Large intestine (tissue), 12 donors: Measurements from ENCODE around the gene STXBP1. TPM values are rescaled to one million over a fixed set of nuclear protein-coding genes. Genes with fewer than 3 reads are reported as not detected.

Experiments used
- DNase-seq, 2 donors: peaks; one replicate each; pipeline versions ENCODE4 v3.0.0 to v3.0.0-alpha.2; 2013
- H3K27ac ChIP-seq: one replicate; pipeline ENCODE4 v1.5.1; 2013; ENCODE audit warnings: low read length
- H3K27me3 ChIP-seq: 2 replicates; pipeline ENCODE4 v1.6.1; 2013; ENCODE audit warnings: low read length; ENCODE audit not compliant: control insufficient read depth, insufficient read depth
- H3K36me3 ChIP-seq: 2 replicates; pipeline ENCODE4 v1.6.1; 2013; ENCODE audit warnings: low read length; ENCODE audit not compliant: control insufficient read depth, insufficient read depth
- H3K4me1 ChIP-seq: one replicate; pipeline ENCODE4 v1.6.1; 2013; ENCODE audit warnings: low read length; ENCODE audit not compliant: control insufficient read depth, insufficient read depth
- H3K4me3 ChIP-seq: one replicate; pipeline ENCODE4 v1.5.1; 2013; ENCODE audit warnings: low read length
- H3K9me3 ChIP-seq: one replicate; pipeline ENCODE4 v1.6.1; 2013; ENCODE audit warnings: mild to moderate bottlenecking, low read depth, low read length, moderate library complexity; ENCODE audit not compliant: control insufficient read depth
- WGBS: methylation state at CpG from one replicate; pipeline ENCODE4 v1.1.5; 2013; ENCODE audit warnings: low lambda C conversion rate; ENCODE audit not compliant: insufficient coverage; 5-methylcytosine and 5-hydroxymethylcytosine counted together
- long read RNA-seq, 11 donors: transcript quantifications; one replicate each; lab custom pipeline, GENCODE V29; 2026
- polyA plus RNA-seq: library from polyadenylated mRNA; unstranded; fragments of 120-200 nt; gene quantifications from one replicate; pipeline ENCODE4 v1.2.1, GENCODE V29; 2013

The STXBP1 gene
- polyA plus RNA-seq = 32.2 TPM
- long read RNA-seq, donor 1, transcript STXBP1-212 (1 exons, 2,582 nt) = major isoform, 8 of 8 reads
- long read RNA-seq, donor 1, partial matches to known transcripts = 0 of 8 reads
- long read RNA-seq, donor 1, other reads (novel, unspliced or antisense) = 0 of 8 reads
- long read RNA-seq, donor 2, transcript STXBP1-212 (1 exons, 2,582 nt) = major isoform, 13 of 14 reads
- long read RNA-seq, donor 2, partial matches to known transcripts = 0 of 14 reads
- long read RNA-seq, donor 2, other reads (novel, unspliced or antisense) = 0 of 14 reads
- long read RNA-seq, donor 3 = 0 reads
- long read RNA-seq, donor 4 = 0 reads
- long read RNA-seq, donor 5, transcript STXBP1-212 (1 exons, 2,582 nt) = major isoform, 6 of 8 reads
- long read RNA-seq, donor 5, partial matches to known transcripts = 0 of 8 reads
- long read RNA-seq, donor 5, other reads (novel, unspliced or antisense) = 0 of 8 reads
- long read RNA-seq, donor 6, transcript STXBP1-212 (1 exons, 2,582 nt) = major isoform, 17 of 19 reads
- long read RNA-seq, donor 6, partial matches to known transcripts = 0 of 19 reads
- long read RNA-seq, donor 6, other reads (novel, unspliced or antisense) = 0 of 19 reads
- long read RNA-seq, donor 7, transcript STXBP1-212 (1 exons, 2,582 nt) = major isoform, 15 of 18 reads
- long read RNA-seq, donor 7, partial matches to known transcripts = 0 of 18 reads
- long read RNA-seq, donor 7, other reads (novel, unspliced or antisense) = 0 of 18 reads
- long read RNA-seq, donor 8, transcript STXBP1-212 (1 exons, 2,582 nt) = major isoform, 16 of 19 reads
- long read RNA-seq, donor 8, partial matches to known transcripts = 0 of 19 reads
- long read RNA-seq, donor 8, other reads (novel, unspliced or antisense) = 0 of 19 reads
- long read RNA-seq, donor 9, transcript STXBP1-212 (1 exons, 2,582 nt) = major isoform, 15 of 16 reads
- long read RNA-seq, donor 9, partial matches to known transcripts = 0 of 16 reads
- long read RNA-seq, donor 9, other reads (novel, unspliced or antisense) = 0 of 16 reads
- long read RNA-seq, donor 10, transcript STXBP1-212 (1 exons, 2,582 nt) = major isoform, 18 of 21 reads
- long read RNA-seq, donor 10, partial matches to known transcripts = 0 of 21 reads
- long read RNA-seq, donor 10, other reads (novel, unspliced or antisense) = 0 of 21 reads
- long read RNA-seq, donor 11, transcript STXBP1-212 (1 exons, 2,582 nt) = major isoform, 8 of 12 reads
- long read RNA-seq, donor 11, partial matches to known transcripts = 0 of 12 reads
- long read RNA-seq, donor 11, other reads (novel, unspliced or antisense) = 0 of 12 reads

DNA sequence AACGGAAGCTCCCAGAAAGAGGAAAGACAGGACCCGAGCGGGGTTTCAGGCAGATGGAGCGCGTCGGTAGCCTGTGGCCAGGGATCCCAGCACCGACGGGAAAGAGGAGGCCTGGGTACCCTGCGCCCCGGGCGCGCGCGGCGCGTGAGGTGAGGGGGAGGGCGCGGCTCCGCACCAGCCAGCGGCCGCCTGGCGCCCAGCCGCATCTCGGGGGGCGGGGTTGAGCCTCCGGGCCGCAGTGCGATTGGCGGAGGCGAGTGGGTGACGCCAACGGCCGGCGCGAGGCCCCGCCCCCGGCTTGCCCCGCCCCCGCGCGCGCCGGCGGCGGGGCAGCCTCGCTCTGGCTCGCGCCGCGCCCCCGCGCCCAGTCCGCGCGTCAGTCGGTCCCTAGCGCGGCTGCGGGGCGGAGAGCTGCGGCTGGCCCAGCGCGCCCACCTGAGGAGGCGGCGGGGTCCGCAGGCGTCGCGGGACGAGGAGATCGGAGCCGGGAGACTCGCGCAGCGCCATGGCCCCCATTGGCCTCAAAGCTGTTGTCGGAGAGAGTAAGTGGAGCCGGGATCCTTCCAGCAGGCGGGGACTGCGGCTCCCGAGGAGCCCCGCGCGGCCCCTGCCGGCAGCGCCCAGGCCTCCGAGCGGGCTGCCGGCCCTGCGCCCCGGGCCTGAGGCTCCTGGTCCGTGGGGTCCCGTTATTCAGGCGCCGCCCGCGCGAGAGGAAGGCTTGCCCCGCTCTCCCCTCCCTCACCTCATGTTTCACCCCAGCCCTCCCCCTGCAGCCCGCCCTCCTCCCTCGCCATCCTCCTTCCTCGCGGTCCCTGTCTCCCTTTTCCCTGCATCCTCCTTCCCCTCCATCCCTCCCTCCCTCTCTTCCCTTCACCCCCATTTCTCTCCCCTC, at the start of gene STXBP1:
Gene STXBP1 (plus strand): TSS at position 379 of the 892 bp plus-strand sequence. CDS start 127 bp downstream, at position 506.
- Histone ChIP-seq H3K4me3 (peak within 1 kb of the TSS; percentile 67), H3K27ac (peak within 1 kb of the TSS; percentile 63), H3K27me3 (peaks cover 42% of the 10 kb centered on the region), H3K4me1 (peaks cover 17% of the 10 kb centered on the region), H3K9me3 (peaks cover 3% of the 10 kb centered on the region), H3K36me3 (no peaks in the 10 kb centered on the region)
- peak; percentile 83 to 90 for DNase-seq
- no CpG with 5 or more reads among the region's 102 CpGs for WGBS

- H3K27ac ChIP-seq = peak overlapping the region; percentile 13
- no peak for DNase-seq
- H3K4me3 ChIP-seq = no peak overlapping the region
- H3K36me3 ChIP-seq = peaks cover 29% of the 10 kb centered on the region
- H3K9me3 ChIP-seq = no peaks in the 10 kb centered on the region
- H3K27me3 ChIP-seq = no peaks in the 10 kb centered on the region
- WGBS = no CpG with 5 or more reads among the region's 12 CpGs
- H3K4me1 ChIP-seq = peaks cover 41% of the 10 kb centered on the region
Observed at GRCh38 chr9:127562279-127562796, 49.7 kb upstream of the STXBP1 start.

- no peaks in the 10 kb centered on the region for H3K9me3 ChIP-seq
- peaks cover 29% of the 10 kb centered on the region for H3K36me3 ChIP-seq
- H3K4me1 ChIP-seq = peaks cover 39% of the 10 kb centered on the region
- no CpG with 5 or more reads among the region's 16 CpGs for WGBS
- no peaks in the 10 kb centered on the region for H3K27me3 ChIP-seq
- no peak overlapping the region for H3K4me3 ChIP-seq
- no peak overlapping the region for H3K27ac ChIP-seq
- no peak for DNase-seq
Observed at GRCh38 chr9:127562841-127563401, 49.2 kb upstream of the STXBP1 start.

DNA sequence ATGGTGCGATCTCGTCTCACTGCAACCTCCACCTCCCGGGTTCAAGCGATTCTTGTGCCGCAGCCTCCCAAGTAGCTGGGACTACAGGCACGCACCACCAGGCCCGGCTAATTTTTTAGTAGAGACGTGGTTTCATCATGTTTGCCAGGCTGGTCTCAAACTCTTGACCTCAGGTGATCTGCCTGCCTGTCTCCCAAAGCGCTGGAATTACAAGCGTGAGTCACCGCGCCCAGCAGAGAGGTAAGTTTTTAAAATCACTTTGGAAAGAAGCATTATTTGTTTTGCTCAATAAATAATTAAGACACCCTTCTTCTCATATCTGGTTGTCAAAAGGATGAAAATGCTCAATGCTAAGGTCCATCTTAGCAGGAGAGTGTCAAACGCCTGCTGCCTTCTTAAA, 48.5 kb upstream of the STXBP1 start:
- Histone ChIP-seq H3K4me3 (no peak overlapping the region), H3K36me3 (peaks cover 29% of the 10 kb centered on the region), H3K27ac (no peak overlapping the region), H3K27me3 (no peaks in the 10 kb centered on the region), H3K4me1 (peaks cover 33% of the 10 kb centered on the region), H3K9me3 (peaks cover 2% of the 10 kb centered on the region)
- no peak for DNase-seq
- 100% methylated on average over 1 of the region's 13 CpGs for WGBS

- no peak overlapping the region for H3K4me3 ChIP-seq
- H3K27me3 ChIP-seq = no peaks in the 10 kb centered on the region
- DNase-seq = no peak
- H3K27ac ChIP-seq = no peak overlapping the region
- peaks cover 2% of the 10 kb centered on the region for H3K9me3 ChIP-seq
- WGBS = 100% methylated on average over 2 of the region's 11 CpGs
- peaks cover 21% of the 10 kb centered on the region for H3K36me3 ChIP-seq
- peaks cover 35% of the 10 kb centered on the region for H3K4me1 ChIP-seq
Observed at GRCh38 chr9:127565231-127565630, 46.8 kb upstream of the STXBP1 start.

- peak overlapping the region; percentile 88 for H3K27ac ChIP-seq
- peaks cover 33% of the 10 kb centered on the region for H3K4me1 ChIP-seq
- WGBS = no CpG with 5 or more reads among the region's 11 CpGs
- H3K4me3 ChIP-seq = peak overlapping the region; percentile 91
- peaks cover 2% of the 10 kb centered on the region for H3K9me3 ChIP-seq
- peak in 1 of 2 donors; percentile 67 for DNase-seq
- no peaks in the 10 kb centered on the region for H3K27me3 ChIP-seq
- H3K36me3 ChIP-seq = peaks cover 12% of the 10 kb centered on the region
Observed at GRCh38 chr9:127566351-127567001, 45.6 kb upstream of the STXBP1 start.

- Histone ChIP-seq H3K9me3 (peaks cover 2% of the 10 kb centered on the region), H3K36me3 (peaks cover 11% of the 10 kb centered on the region), H3K4me3 (peak overlapping the region; percentile 91), H3K27ac (peak overlapping the region; percentile 88), H3K27me3 (no peaks in the 10 kb centered on the region), H3K4me1 (peaks cover 28% of the 10 kb centered on the region)
- no CpG with 5 or more reads among the region's 16 CpGs for WGBS
- peak in 1 of 2 donors; percentile 83 for DNase-seq
Observed at GRCh38 chr9:127567035-127567729, 44.9 kb upstream of the STXBP1 start.

- peak in 1 of 2 donors; percentile 46 for DNase-seq
- peaks cover 6% of the 10 kb centered on the region for H3K36me3 ChIP-seq
Observed at GRCh38 chr9:127567730-127568617, 44.1 kb upstream of the STXBP1 start.

More at GRCh38 chr9:127567730-127568617, 44.1 kb upstream of the STXBP1 start:
- Histone ChIP-seq H3K9me3 (peaks cover 2% of the 10 kb centered on the region), H3K27ac (peak overlapping the region; percentile 88), H3K4me1 (peaks cover 31% of the 10 kb centered on the region), H3K27me3 (no peaks in the 10 kb centered on the region), H3K4me3 (peak overlapping the region; percentile 91)
- WGBS = no CpG with 5 or more reads among the region's 36 CpGs
